ENCODE results near the gene HNRNPC. TPM values are rescaled to one million over a fixed set of nuclear protein-coding genes. Genes with fewer than 3 reads are reported as not detected.

HNRNPC gene
- total and polyA plus RNA-seq, 9 of the 15 experiments (the other 6 are each of a cell fraction or from before 2014, with no cell fraction given): 679 to 1,557 (median 1,191) TPM

- TF ChIP-seq, protein P1, sequence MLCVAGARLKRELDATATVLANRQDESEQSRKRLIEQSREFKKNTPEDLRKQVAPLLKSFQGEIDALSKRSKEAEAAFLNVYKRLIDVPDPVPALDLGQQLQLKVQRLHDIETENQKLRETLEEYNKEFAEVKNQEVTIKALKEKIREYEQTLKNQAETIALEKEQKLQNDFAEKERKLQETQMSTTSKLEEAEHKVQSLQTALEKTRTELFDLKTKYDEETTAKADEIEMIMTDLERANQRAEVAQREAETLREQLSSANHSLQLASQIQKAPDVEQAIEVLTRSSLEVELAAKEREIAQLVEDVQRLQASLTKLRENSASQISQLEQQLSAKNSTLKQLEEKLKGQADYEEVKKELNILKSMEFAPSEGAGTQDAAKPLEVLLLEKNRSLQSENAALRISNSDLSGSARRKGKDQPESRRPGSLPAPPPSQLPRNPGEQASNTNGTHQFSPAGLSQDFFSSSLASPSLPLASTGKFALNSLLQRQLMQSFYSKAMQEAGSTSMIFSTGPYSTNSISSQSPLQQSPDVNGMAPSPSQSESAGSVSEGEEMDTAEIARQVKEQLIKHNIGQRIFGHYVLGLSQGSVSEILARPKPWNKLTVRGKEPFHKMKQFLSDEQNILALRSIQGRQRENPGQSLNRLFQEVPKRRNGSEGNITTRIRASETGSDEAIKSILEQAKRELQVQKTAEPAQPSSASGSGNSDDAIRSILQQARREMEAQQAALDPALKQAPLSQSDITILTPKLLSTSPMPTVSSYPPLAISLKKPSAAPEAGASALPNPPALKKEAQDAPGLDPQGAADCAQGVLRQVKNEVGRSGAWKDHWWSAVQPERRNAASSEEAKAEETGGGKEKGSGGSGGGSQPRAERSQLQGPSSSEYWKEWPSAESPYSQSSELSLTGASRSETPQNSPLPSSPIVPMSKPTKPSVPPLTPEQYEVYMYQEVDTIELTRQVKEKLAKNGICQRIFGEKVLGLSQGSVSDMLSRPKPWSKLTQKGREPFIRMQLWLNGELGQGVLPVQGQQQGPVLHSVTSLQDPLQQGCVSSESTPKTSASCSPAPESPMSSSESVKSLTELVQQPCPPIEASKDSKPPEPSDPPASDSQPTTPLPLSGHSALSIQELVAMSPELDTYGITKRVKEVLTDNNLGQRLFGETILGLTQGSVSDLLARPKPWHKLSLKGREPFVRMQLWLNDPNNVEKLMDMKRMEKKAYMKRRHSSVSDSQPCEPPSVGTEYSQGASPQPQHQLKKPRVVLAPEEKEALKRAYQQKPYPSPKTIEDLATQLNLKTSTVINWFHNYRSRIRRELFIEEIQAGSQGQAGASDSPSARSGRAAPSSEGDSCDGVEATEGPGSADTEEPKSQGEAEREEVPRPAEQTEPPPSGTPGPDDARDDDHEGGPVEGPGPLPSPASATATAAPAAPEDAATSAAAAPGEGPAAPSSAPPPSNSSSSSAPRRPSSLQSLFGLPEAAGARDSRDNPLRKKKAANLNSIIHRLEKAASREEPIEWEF (CRISPR knock-in tag; IDR thresholded peaks at IDR 0.05): no peak
- TF ChIP-seq, protein P2, sequence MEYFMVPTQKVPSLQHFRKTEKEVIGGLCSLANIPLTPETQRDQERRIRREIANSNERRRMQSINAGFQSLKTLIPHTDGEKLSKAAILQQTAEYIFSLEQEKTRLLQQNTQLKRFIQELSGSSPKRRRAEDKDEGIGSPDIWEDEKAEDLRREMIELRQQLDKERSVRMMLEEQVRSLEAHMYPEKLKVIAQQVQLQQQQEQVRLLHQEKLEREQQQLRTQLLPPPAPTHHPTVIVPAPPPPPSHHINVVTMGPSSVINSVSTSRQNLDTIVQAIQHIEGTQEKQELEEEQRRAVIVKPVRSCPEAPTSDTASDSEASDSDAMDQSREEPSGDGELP (CRISPR knock-in tag; IDR thresholded peaks at IDR 0.05; ENCODE audit: borderline replicate concordance): peak; percentile 40; the same call in 1 of the 2 replicates
- TF ChIP-seq, protein P3, sequence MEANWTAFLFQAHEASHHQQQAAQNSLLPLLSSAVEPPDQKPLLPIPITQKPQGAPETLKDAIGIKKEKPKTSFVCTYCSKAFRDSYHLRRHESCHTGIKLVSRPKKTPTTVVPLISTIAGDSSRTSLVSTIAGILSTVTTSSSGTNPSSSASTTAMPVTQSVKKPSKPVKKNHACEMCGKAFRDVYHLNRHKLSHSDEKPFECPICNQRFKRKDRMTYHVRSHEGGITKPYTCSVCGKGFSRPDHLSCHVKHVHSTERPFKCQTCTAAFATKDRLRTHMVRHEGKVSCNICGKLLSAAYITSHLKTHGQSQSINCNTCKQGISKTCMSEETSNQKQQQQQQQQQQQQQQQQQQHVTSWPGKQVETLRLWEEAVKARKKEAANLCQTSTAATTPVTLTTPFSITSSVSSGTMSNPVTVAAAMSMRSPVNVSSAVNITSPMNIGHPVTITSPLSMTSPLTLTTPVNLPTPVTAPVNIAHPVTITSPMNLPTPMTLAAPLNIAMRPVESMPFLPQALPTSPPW (CRISPR knock-in tag; IDR thresholded peaks at IDR 0.05): no peak
- TF ChIP-seq ZNF174 (CRISPR knock-in tag; IDR thresholded peaks at IDR 0.05): no peak
- peak; percentile 68 for TF ChIP-seq REST (IDR thresholded peaks at IDR 0.05; ENCODE audit: borderline replicate concordance)
- no peak for TF ChIP-seq REST (CRISPR knock-in tag; IDR thresholded peaks at IDR 0.05; ENCODE audit: low read depth)
- TF ChIP-seq, protein P4, sequence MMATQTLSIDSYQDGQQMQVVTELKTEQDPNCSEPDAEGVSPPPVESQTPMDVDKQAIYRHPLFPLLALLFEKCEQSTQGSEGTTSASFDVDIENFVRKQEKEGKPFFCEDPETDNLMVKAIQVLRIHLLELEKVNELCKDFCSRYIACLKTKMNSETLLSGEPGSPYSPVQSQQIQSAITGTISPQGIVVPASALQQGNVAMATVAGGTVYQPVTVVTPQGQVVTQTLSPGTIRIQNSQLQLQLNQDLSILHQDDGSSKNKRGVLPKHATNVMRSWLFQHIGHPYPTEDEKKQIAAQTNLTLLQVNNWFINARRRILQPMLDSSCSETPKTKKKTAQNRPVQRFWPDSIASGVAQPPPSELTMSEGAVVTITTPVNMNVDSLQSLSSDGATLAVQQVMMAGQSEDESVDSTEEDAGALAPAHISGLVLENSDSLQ (IDR thresholded peaks at IDR 0.05): peak; percentile 21; the same call in 1 of the 2 replicates
- no peak for TF ChIP-seq ZNF41 (CRISPR knock-in tag; conservative IDR thresholded peaks at IDR 0.05)
- no peak for TF ChIP-seq PCBP2 (IDR thresholded peaks at IDR 0.05; ENCODE audit: low read depth, low read length, poor library complexity, severe bottlenecking)
- TF ChIP-seq ATF7 (IDR thresholded peaks at IDR 0.05): peak; percentile 46; the same call in 1 of the 2 replicates
- no peak for TF ChIP-seq GABPB1 (CRISPR knock-in tag; IDR thresholded peaks at IDR 0.05)
These were observed 48.2 kb upstream of the HNRNPC start (continued) for GRCh38 chr14:21317398-21317797.
